NCI-H226 (cell line): ENCODE measurements around the gene NLGN2.
A peak's percentile ranks its signal among the peaks of the same experiment; 100 is the strongest.

ENCODE experiments used
- DNase-seq: peaks from one replicate; pipeline ENCODE4 v3.0.0-alpha.2; 2015

The NLGN2 gene

GRCh38 chr17:7438656-7439460, 31.2 kb downstream of the NLGN2 start:
- no peak for DNase-seq

GRCh38 chr17:7439462-7440112, 31.9 kb downstream of the NLGN2 start, which contains the start of gene FGF11:
Gene FGF11, plus strand, starts transcription at chr17:7439512. Its CDS starts 109 bp downstream, at chr17:7439621.
- DNase-seq, result no peak

- DNase-seq, result peak; percentile 34
These were observed 32.6 kb downstream of the NLGN2 start for GRCh38 chr17:7440113-7440833.

GRCh38 chr17:7440834-7441195, 33.2 kb downstream of the NLGN2 start:
- DNase-seq, result peak; percentile 21

- no peak for DNase-seq
These were observed 33.6 kb downstream of the NLGN2 start for GRCh38 chr17:7441266-7441665.

GRCh38 chr17:7442142-7442541, 34.5 kb downstream of the NLGN2 start:
- no peak for DNase-seq

GRCh38 chr17:7443499-7444485, 36.1 kb downstream of the NLGN2 start:
- peak; percentile 69 for DNase-seq

- DNase-seq, result no peak
These were observed 37.3 kb downstream of the NLGN2 start, which contains the start of gene CHRNB1 for GRCh38 chr17:7444682-7445618. Gene CHRNB1, plus strand, starts transcription at chr17:7445061. Its CDS starts 67 bp downstream, at chr17:7445128.

- no peak for DNase-seq
These were observed 37.9 kb downstream of the NLGN2 start for GRCh38 chr17:7445619-7445968.

GRCh38 chr17:7448461-7448860, 40.8 kb downstream of the NLGN2 start:
- no peak for DNase-seq

GRCh38 chr17:7459961-7460545, 52.4 kb downstream of the NLGN2 start:
- no peak for DNase-seq

GRCh38 chr17:7460850-7461660, 53.4 kb downstream of the NLGN2 start:
- DNase-seq, result no peak

- DNase-seq, result no peak
These were observed 55.1 kb downstream of the NLGN2 start for GRCh38 chr17:7462474-7463371.

GRCh38 chr17:7463372-7463846, 55.8 kb downstream of the NLGN2 start:
- no peak for DNase-seq

- no peak for DNase-seq
These were observed 56.4 kb downstream of the NLGN2 start for GRCh38 chr17:7464081-7464480.

- no peak for DNase-seq
These were observed 58.1 kb downstream of the NLGN2 start for GRCh38 chr17:7465597-7466275.

GRCh38 chr17:7466318-7466638, 58.6 kb downstream of the NLGN2 start:
- no peak for DNase-seq

GRCh38 chr17:7466639-7467341, 59.1 kb downstream of the NLGN2 start:
- DNase-seq, result peak; percentile 31
